ENCODE results near the gene SS18. TPM values are rescaled to one million over a fixed set of nuclear protein-coding genes. Genes with fewer than 3 reads are reported as not detected.
"Not testable (repeated sequence)": the region's sequence is repeated elsewhere in the genome, so short reads cannot be mapped to it uniquely, and the experiment has no call there.

Gene SS18
- 100 to 1,000 TPM in 1 of 6 donors, 10 to 100 TPM in 5; 49.6 to 122 (median 91.8) TPM for total RNA-seq

GRCh38 chr18:26090130-26091046, at the start of gene SS18:
SS18 (minus strand) TSS chr18:26090613; CDS start chr18:26090569, 44 bp downstream.
- H3K27ac ChIP-seq = peak within 1 kb of the TSS; percentile 95 to 99 (median 98)
- ATAC-seq (ENCODE audit: low FRiP score in 2 of 2) (peak; percentile 97 to 99), DNase-seq (peak; percentile 94 to 97)
- TF ChIP-seq POLR2A (IDR thresholded peaks at IDR 0.05) = peak in 3 of 4 donors; percentile 11 to 80 (median 72)
- TF ChIP-seq CTCF (IDR thresholded peaks at IDR 0.05) = peak in 2 of 6 experiments; percentile 27 to 30
- no peak for TF ChIP-seq EP300 (IDR thresholded peaks at IDR 0.05)
- peak; percentile 82 to 84 for TF ChIP-seq POLR2AphosphoS5 (IDR thresholded peaks at IDR 0.05)
- H3K4me3 ChIP-seq = peak within 1 kb of the TSS; percentile 69 to 96 (median 77)
- no peaks in the 10 kb centered on the region for H3K9me3 ChIP-seq
- peaks cover 0 to 13% (median 2%) of the 10 kb centered on the region in 4 donors for H3K36me3 ChIP-seq
- 0% methylated on average over 3 to 60 of the region's 89 CpGs for WGBS, 2 donors
- H3K27me3 ChIP-seq = no peaks in the 10 kb centered on the region
- peaks cover 16 to 26% (median 18%) of the 10 kb centered on the region in 4 donors for H3K4me1 ChIP-seq

- no peaks in the 10 kb centered on the region for H3K9me3 ChIP-seq
- 87 to 98% methylated on average over 1 of the region's 1 CpG for WGBS, 2 donors
- DNase-seq (no peak), ATAC-seq (ENCODE audit: low FRiP score in 2 of 2) (no peak)
- no peaks in the 10 kb centered on the region for H3K36me3 ChIP-seq
- TF ChIP-seq POLR2AphosphoS5 (IDR thresholded peaks at IDR 0.05) (no peak), CTCF (IDR thresholded peaks at IDR 0.05) (no peak), POLR2A (IDR thresholded peaks at IDR 0.05) (no peak), EP300 (IDR thresholded peaks at IDR 0.05) (no peak)
- H3K4me3 ChIP-seq = no peak overlapping the region
- no peaks in the 10 kb centered on the region for H3K4me1 ChIP-seq
- H3K27ac ChIP-seq = no peak overlapping the region
- H3K27me3 ChIP-seq = no peaks in the 10 kb centered on the region
Measured at GRCh38 chr18:26135548-26135947, 45.1 kb upstream of the SS18 start.

- H3K27me3 ChIP-seq = no peaks in the 10 kb centered on the region
- TF ChIP-seq EP300 (IDR thresholded peaks at IDR 0.05) (no peak), POLR2A (IDR thresholded peaks at IDR 0.05) (no peak), POLR2AphosphoS5 (IDR thresholded peaks at IDR 0.05) (no peak), CTCF (IDR thresholded peaks at IDR 0.05) (no peak)
- H3K9me3 ChIP-seq = no peaks in the 10 kb centered on the region
- no peaks in the 10 kb centered on the region for H3K4me1 ChIP-seq
- 91 to 92% methylated on average over 6 of the region's 6 CpGs for WGBS, 2 donors
- DNase-seq (no peak), ATAC-seq (ENCODE audit: low FRiP score in 2 of 2) (no peak)
- H3K27ac ChIP-seq = no peak overlapping the region
- no peaks in the 10 kb centered on the region for H3K36me3 ChIP-seq
- H3K4me3 ChIP-seq = peak overlapping the region in 1 of 4 donors; percentile 5
Measured at GRCh38 chr18:26134107-26134506, 43.7 kb upstream of the SS18 start.

- no peak for TF ChIP-seq POLR2AphosphoS5 (IDR thresholded peaks at IDR 0.05)
- no peak for TF ChIP-seq CTCF (IDR thresholded peaks at IDR 0.05)
- TF ChIP-seq POLR2A (IDR thresholded peaks at IDR 0.05) = no peak
- H3K27ac ChIP-seq = no peak within 1 kb of the TSS
- H3K27me3 ChIP-seq = no peaks in the 10 kb centered on the region
- no peaks in the 10 kb centered on the region for H3K4me1 ChIP-seq
- H3K36me3 ChIP-seq = no peaks in the 10 kb centered on the region
- 62 to 68% methylated on average over 31 of the region's 31 CpGs for WGBS, 2 donors
- peak; percentile 11 to 36 for ATAC-seq (ENCODE audit: low FRiP score in 2 of 2)
- peak in 1 of 2 donors; percentile 85 for DNase-seq
- H3K9me3 ChIP-seq = no peaks in the 10 kb centered on the region
- peak within 1 kb of the TSS in 1 of 4 donors; percentile 5 for H3K4me3 ChIP-seq
Measured at GRCh38 chr18:26133652-26134051, 43.2 kb upstream of the SS18 start, which contains the start of gene PSMA8. PSMA8 (plus strand) TSS chr18:26133869; CDS start chr18:26133966, 97 bp downstream.

- DNase-seq; H3K36me3 ChIP-seq; H3K27me3 ChIP-seq; H3K9me3 ChIP-seq; H3K27ac ChIP-seq; H3K4me3 ChIP-seq; H3K4me1 ChIP-seq; ATAC-seq (ENCODE audit: low FRiP score in 2 of 2): not testable (repeated sequence)
- WGBS, 2 donors = 64 to 75% methylated on average over 2 of the region's 2 CpGs
Measured at GRCh38 chr18:26128192-26128591, 37.8 kb upstream of the SS18 start.
